HepG2 (cell line): ENCODE data around the gene TMEM33. TPM values are rescaled to one million over a fixed set of nuclear protein-coding genes. Genes with fewer than 3 reads are reported as not detected.

ENCODE experiments used
- ATAC-seq: fragments of 200-7000 bp; cut with Tn5 transposase; 3 replicates; pipeline ENCODE4 v1.9.1; 2020; ENCODE audit warnings: mild to moderate bottlenecking, moderate library complexity
- BruUV-seq: library from RNA; stranded (reverse); fragments of 400-500 nt; replicated peaks from 2 replicates; lab custom pipeline; 2021; lab: Mats Ljungman, UMichigan
- CTCF ChIA-PET: fragments of 300-600 bp; formaldehyde crosslinking; extraction: SDS; loops from one replicate; lab custom pipeline; 2021; ENCODE audit warnings: low total read pairs, inconsistent platforms, low intra/inter-chr PET ratio; lab: Yijun Ruan, JAX
- POLR2A ChIA-PET: fragments of 350-600 bp; sonication (Branson Sonifier 250); formaldehyde crosslinking; loops from one replicate; lab custom pipeline; 2020; ENCODE audit warnings: antibody characterized with exemption, inconsistent platforms; lab: Yijun Ruan, JAX
- DNase-seq: peaks from one replicate; pipeline ENCODE4 v3.0.0-alpha.2; 2015; ENCODE audit warnings: low spot score
- FAIRE-seq: peaks from 3 replicates; lab custom pipeline; 2011; peaks lifted over from hg19 to GRCh38; lab: Jason Lieb, UNC
- H2AFZ ChIP-seq: one replicate; pipeline ENCODE4 v1.6.1; 2011; ENCODE audit warnings: low read length, inconsistent platforms
- H3K27ac ChIP-seq: fragments of 300-600 bp; 3 replicates; pipeline ENCODE4 v1.8.0; 2011; ENCODE audit warnings: mixed run types, mild to moderate bottlenecking, mixed read lengths, low read length, inconsistent platforms; ENCODE audit not compliant: insufficient read depth; ENCODE audit errors: extremely low read length
- H3K27me3 ChIP-seq, 2 experiments: fragments of 200-600 bp in 1 of 2; 2 replicates in 1 of 2; 3 replicates in 1 of 2; pipeline versions ENCODE4 v1.6.0 to v1.8.0; 2011; ENCODE audit warnings: low read length in 2 of 2, mild to moderate bottlenecking in 2 of 2, moderate library complexity in 2 of 2, inconsistent platforms in 1 of 2; ENCODE audit not compliant: insufficient read depth in 2 of 2, control insufficient read depth in 1 of 2
- H3K36me3 ChIP-seq, 2 experiments: fragments of 200-600 bp in 1 of 2; replicated peaks in 1 of 2; 2 replicates in 1 of 2; 3 replicates in 1 of 2; pipeline versions ENCODE4 v1.5.1 to v1.8.0; 2011; ENCODE audit warnings: low read length in 2 of 2, inconsistent platforms in 1 of 2; ENCODE audit not compliant: insufficient read depth in 2 of 2, control insufficient read depth in 1 of 2
- H3K4me1 ChIP-seq: 2 replicates; pipeline ENCODE4 v1.5.1; 2012; ENCODE audit warnings: low read length, inconsistent platforms; ENCODE audit not compliant: insufficient read depth
- H3K4me2 ChIP-seq: 2 replicates; pipeline ENCODE4 v1.6.0; 2011; ENCODE audit warnings: low read depth, low read length, inconsistent platforms
- H3K4me3 ChIP-seq, 3 experiments: fragments of 200-600 bp in 1 of 3; sonication (generic), shearing (Covaris generic) in 1 of 3; replicated peaks in 1 of 3; 2 replicates each; pipeline ENCODE4 v1.5.1; 2011 to 2016; ENCODE audit warnings: low read length in 3 of 3, inconsistent platforms in 2 of 3, low read depth in 2 of 3, mild to moderate bottlenecking in 2 of 3, control low read depth in 1 of 3, mixed read lengths in 1 of 3; ENCODE audit not compliant: insufficient read depth in 1 of 3
- H3K79me2 ChIP-seq: one replicate; pipeline ENCODE4 v1.6.1; 2011; ENCODE audit warnings: low read length, inconsistent platforms; ENCODE audit not compliant: insufficient read depth
- H3K9ac ChIP-seq: 2 replicates; pipeline ENCODE4 v1.6.0; 2011; ENCODE audit warnings: mild to moderate bottlenecking, low read depth, low read length, inconsistent platforms; ENCODE audit not compliant: insufficient read depth
- H3K9me3 ChIP-seq: 2 replicates; pipeline ENCODE4 v1.5.1; 2012; ENCODE audit warnings: mild to moderate bottlenecking, low read length
- H4K20me1 ChIP-seq: 2 replicates; pipeline ENCODE4 v1.6.0; 2011; ENCODE audit warnings: inconsistent platforms, mild to moderate bottlenecking, low read length, moderate library complexity; ENCODE audit not compliant: insufficient read depth
- BRD4 ChIP-seq: sonication (generic); formaldehyde crosslinking; IDR thresholded peaks from 2 replicates; pipeline ENCODE4 v1.4.0; 2020; ENCODE audit warnings: missing genetic modification reagents
- ELK4 ChIP-seq: sonication (generic); formaldehyde crosslinking; IDR thresholded peaks from 2 replicates; pipeline ENCODE4 v1.9.0; 2021; ENCODE audit warnings: missing genetic modification reagents, borderline replicate concordance
- MTF2 ChIP-seq: sonication (generic); formaldehyde crosslinking; IDR thresholded peaks from 2 replicates; pipeline ENCODE4 v1.5.0; 2020; ENCODE audit warnings: missing genetic modification reagents, borderline replicate concordance
- MYC ChIP-seq: sonication (generic); formaldehyde crosslinking; IDR thresholded peaks from 2 replicates; pipeline ENCODE4 v1.9.0; 2021; ENCODE audit warnings: missing genetic modification reagents, borderline replicate concordance
- NR2F2 ChIP-seq: IDR thresholded peaks from 2 replicates; pipeline ENCODE4 v1.6.1; 2012; ENCODE audit warnings: low read depth, inconsistent platforms, borderline replicate concordance
- REPIN1 ChIP-seq: sonication (generic); formaldehyde crosslinking; IDR thresholded peaks from 2 replicates; pipeline ENCODE4 v1.8.0; 2022; ENCODE audit warnings: missing genetic modification reagents, low read depth, mild to moderate bottlenecking, borderline replicate concordance
- SCMH1 ChIP-seq: sonication (generic); formaldehyde crosslinking; IDR thresholded peaks from 2 replicates; pipeline ENCODE4 v1.9.0; 2021; ENCODE audit warnings: missing genetic modification reagents, mild to moderate bottlenecking, borderline replicate concordance
- ZNF609 ChIP-seq: sonication (generic); formaldehyde crosslinking; IDR thresholded peaks from 2 replicates; pipeline ENCODE4 v1.4.0; 2020; ENCODE audit warnings: mild to moderate bottlenecking, missing genetic modification reagents, borderline replicate concordance
- ZNF644 ChIP-seq: IDR thresholded peaks from 2 replicates; pipeline ENCODE4 v1.6.1; 2016; ENCODE audit warnings: low read depth
- ZNF746 ChIP-seq: sonication (generic); formaldehyde crosslinking; IDR thresholded peaks from 2 replicates; pipeline ENCODE4 v1.8.0; 2022; ENCODE audit warnings: mild to moderate bottlenecking, missing genetic modification reagents
- WGBS: methylation state at CpG from one replicate; pipeline ENCODE4 v1.1.6; 2017; ENCODE audit warnings: low lambda C conversion rate; 5-methylcytosine and 5-hydroxymethylcytosine counted together
- in situ Hi-C: cut with HindIII; loops from 2 replicates; pipeline ENCODE4 v1.10.0; 2017; ENCODE audit warnings: low pct_unique_long_range_greater_than_20kb; ENCODE audit not compliant: extremely low pct_ligation_motif_present
- intact Hi-C: fragments of 100-400 bp; cut with micrococcal nuclease; formaldehyde crosslinking; loops from one replicate; pipeline ENCODE4 v1.10.0; 2022; ENCODE audit not compliant: unreplicated experiment
- polyA plus RNA-seq, 8 experiments: library from polyadenylated mRNA; depleted of rRNA in 3 of 8; stranded (reverse) in 7 of 8; unstranded in 1 of 8; fragments of >200 nt; fragmentation: Illumina TruSeq in 4 of 8; extraction: Trizol in 4 of 8; gene quantifications; 2 replicates each; pipeline versions ENCODE4 v1.2.1 to v1.2.3, GENCODE V29; 2011 to 2016; ENCODE audit warnings: low read depth in 4 of 8, missing spikeins in 1 of 8, mixed read lengths in 1 of 8; ENCODE audit not compliant: insufficient read depth in 1 of 8
- total RNA-seq, 5 experiments: library from RNA; depleted of rRNA; stranded (reverse); fragments of >200 nt; fragmentation: Illumina TruSeq; extraction: Trizol; gene quantifications; 2 replicates each; pipeline ENCODE4 v1.2.3, GENCODE V29; 2016; ENCODE audit warnings: low read depth in 1 of 5

TMEM33 gene
- total and polyA plus RNA-seq, 2 of the 13 experiments (the other 11 are each of a cell fraction or from before 2014, with no cell fraction given) = 36.1 to 66.6 TPM

- ATAC-seq = no peak
- intact Hi-C loops = no loop called here
Measured at GRCh38 chr4:41969671-41970070, 34.4 kb downstream of the TMEM33 start.

GRCh38 chr4:41975341-41975740 lies 40.1 kb downstream of the TMEM33 start:
- no peaks in the 10 kb centered on the region for H3K27me3 ChIP-seq
- H3K36me3 ChIP-seq = no peaks in the 10 kb centered on the region
- FAIRE-seq = no peak
- ATAC-seq = no peak
- peaks cover 11% of the 10 kb centered on the region; the same call in 1 of the 2 replicates for H3K4me1 ChIP-seq
- H3K4me3 ChIP-seq = no peak overlapping the region
- POLR2A ChIA-PET = no interaction called here
- no peak overlapping the region for H3K4me2 ChIP-seq
- no peaks in the 10 kb centered on the region for H4K20me1 ChIP-seq
- H3K27ac ChIP-seq = no peak overlapping the region
- no peak overlapping the region for H2AFZ ChIP-seq
- H3K9me3 ChIP-seq = no peaks in the 10 kb centered on the region
- CTCF ChIA-PET = no interaction called here
- in situ Hi-C loops (no loop called here), intact Hi-C loops (no loop called here)
- TF ChIP-seq MTF2 (CRISPR knock-in tag) = no peak
- TF ChIP-seq ZNF609 (CRISPR knock-in tag) = no peak
- TF ChIP-seq MYC (CRISPR knock-in tag) = no peak
- no peak for TF ChIP-seq REPIN1 (CRISPR knock-in tag)
- no peak for TF ChIP-seq BRD4 (CRISPR knock-in tag)
- TF ChIP-seq ZNF746 = no peak
- no peak for TF ChIP-seq NR2F2
- TF ChIP-seq ZNF644 = no peak
- H3K9ac ChIP-seq = no peak overlapping the region
- BruUV-seq = no TSS peak
- H3K79me2 ChIP-seq = no peaks in the 10 kb centered on the region
- WGBS = 34% methylated on average over 1 of the region's 1 CpG
- no peak for DNase-seq

More at GRCh38 chr4:41969671-41970070, 34.4 kb downstream of the TMEM33 start:
- in situ Hi-C loops = no loop called here
- no TSS peak for BruUV-seq
- ChIA-PET CTCF (no interaction called here), POLR2A (no interaction called here)
- Histone ChIP-seq H3K27me3 (no peaks in the 10 kb centered on the region; a peak in 1 of 5 replicates), H2AFZ (no peak overlapping the region), H3K9ac (no peak overlapping the region), H4K20me1 (no peaks in the 10 kb centered on the region), H3K36me3 (no peaks in the 10 kb centered on the region), H3K4me1 (no peaks in the 10 kb centered on the region), H3K4me3 (no peak overlapping the region), H3K9me3 (peaks cover 5% of the 10 kb centered on the region), H3K4me2 (no peak overlapping the region), H3K79me2 (no peaks in the 10 kb centered on the region), H3K27ac (no peak overlapping the region)
- no peak for TF ChIP-seq SCMH1 (CRISPR knock-in tag)
- TF ChIP-seq ELK4 (CRISPR knock-in tag) = no peak
- FAIRE-seq (no peak), DNase-seq (no peak)
